CD1c-positive myeloid dendritic cell (primary cell): Measurements from ENCODE around the gene MRPL52.
"Not testable (repeated sequence)": the region's sequence is repeated elsewhere in the genome, so short reads cannot be mapped to it uniquely, and the experiment has no call there.

Experiments
- DNase-seq: peaks from one replicate; pipeline ENCODE4 v3.0.0-alpha.2; 2016; ENCODE audit errors: extremely low spot score

MRPL52 gene

GRCh38 chr14:22808388-22809209, 21.1 kb upstream of the MRPL52 start:
- no peak for DNase-seq

- peak; percentile 48 for DNase-seq
These were observed 18.0 kb upstream of the MRPL52 start for GRCh38 chr14:22811722-22812121.

- DNase-seq: no peak
These were observed 16.9 kb upstream of the MRPL52 start for GRCh38 chr14:22812744-22813143.

- DNase-seq: no peak
These were observed 16.5 kb upstream of the MRPL52 start for GRCh38 chr14:22813145-22813544.

GRCh38 chr14:22814373-22814772, 15.3 kb upstream of the MRPL52 start:
- DNase-seq: no peak

GRCh38 chr14:22814941-22815713, 14.6 kb upstream of the MRPL52 start, which contains the start of gene SLC7A7:
Gene SLC7A7 (minus strand): TSS chr14:22815435. CDS start chr14:22813398, 2,037 bp downstream.
- peak; percentile 45 for DNase-seq

- no peak for DNase-seq
These were observed 10.3 kb upstream of the MRPL52 start for GRCh38 chr14:22819151-22819988.

GRCh38 chr14:22820731-22821130, 9.0 kb upstream of the MRPL52 start:
- no peak for DNase-seq

- no peak for DNase-seq
These were observed 8.3 kb upstream of the MRPL52 start for GRCh38 chr14:22821193-22822015.

GRCh38 chr14:22822016-22822570, 7.6 kb upstream of the MRPL52 start:
- no peak for DNase-seq

- peak; percentile 78 for DNase-seq
These were observed 7.1 kb upstream of the MRPL52 start for GRCh38 chr14:22822571-22823098.

GRCh38 chr14:22824711-22825359, 4.9 kb upstream of the MRPL52 start:
- no peak for DNase-seq

GRCh38 chr14:22829076-22829660, 519 bp upstream of the MRPL52 start:
- DNase-seq: not testable (repeated sequence)

GRCh38 chr14:22830443-22831010, 840 bp downstream of the MRPL52 start:
- no peak for DNase-seq

- DNase-seq: no peak
These were observed 5.8 kb downstream of the MRPL52 start for GRCh38 chr14:22835505-22835904.

- peak; percentile 30 for DNase-seq
These were observed 6.8 kb downstream of the MRPL52 start, which contains the start of gene MMP14 for GRCh38 chr14:22836301-22837113. Gene MMP14 (plus strand): TSS chr14:22836585. CDS start chr14:22836818, 233 bp downstream.

GRCh38 chr14:22837114-22837749, 7.5 kb downstream of the MRPL52 start:
- DNase-seq: peak; percentile 36
